Dermis blood vessel endothelial cell (primary cell): ENCODE measurements around the gene RCN1. TPM values are rescaled to one million over a fixed set of nuclear protein-coding genes. Genes with fewer than 3 reads are reported as not detected.

Experiments used
- DNase-seq: peaks from one replicate; pipeline ENCODE4 v3.0.0; 2010
- total RNA-seq: library from RNA; depleted of rRNA; stranded (reverse); fragments of >200 nt; gene quantifications from 2 replicates; pipeline ENCODE4 v1.2.3, GENCODE V29; 2014

The RCN1 gene
- total RNA-seq, 1 donor from 2014 or later = 299 TPM

- DNase-seq = no peak
Measured at GRCh38 chr11:32080361-32080980, 10.4 kb upstream of the RCN1 start.

- peak; percentile 67 for DNase-seq
Measured at GRCh38 chr11:32081129-32081641, 9.7 kb upstream of the RCN1 start.

- no peak for DNase-seq
Measured at GRCh38 chr11:32081901-32082300, 9.0 kb upstream of the RCN1 start.

GRCh38 chr11:32082346-32082986, 8.4 kb upstream of the RCN1 start:
- no peak for DNase-seq

GRCh38 chr11:32087597-32087996, 3.3 kb upstream of the RCN1 start:
- DNase-seq = peak; percentile 50

- DNase-seq = peak; percentile 89
Measured at GRCh38 chr11:32088117-32088941, 2.5 kb upstream of the RCN1 start.

- DNase-seq = peak; percentile 28
Measured at GRCh38 chr11:32092581-32093170, 1.8 kb downstream of the RCN1 start.

- DNase-seq = no peak
Measured at GRCh38 chr11:32094923-32095322, 4.0 kb downstream of the RCN1 start.

- DNase-seq = no peak
Measured at GRCh38 chr11:32098142-32098903, 7.4 kb downstream of the RCN1 start.

GRCh38 chr11:32099516-32099915, 8.6 kb downstream of the RCN1 start:
- DNase-seq = no peak

GRCh38 chr11:32100495-32100894, 9.6 kb downstream of the RCN1 start:
- DNase-seq = no peak

GRCh38 chr11:32101791-32102190, 10.9 kb downstream of the RCN1 start:
- peak; percentile 47 for DNase-seq

- DNase-seq = peak; percentile 93
Measured at GRCh38 chr11:32103121-32103719, 12.3 kb downstream of the RCN1 start.

- no peak for DNase-seq
Measured at GRCh38 chr11:32103941-32104340, 13.1 kb downstream of the RCN1 start.

GRCh38 chr11:32105871-32106560, 15.1 kb downstream of the RCN1 start:
- DNase-seq = no peak

GRCh38 chr11:32107647-32108046, 16.8 kb downstream of the RCN1 start:
- no peak for DNase-seq

- no peak for DNase-seq
Measured at GRCh38 chr11:32108576-32108975, 17.7 kb downstream of the RCN1 start.

GRCh38 chr11:32109138-32109537, 18.3 kb downstream of the RCN1 start:
- DNase-seq = no peak

- DNase-seq = no peak
Measured at GRCh38 chr11:32109592-32109991, 18.7 kb downstream of the RCN1 start.

- no peak for DNase-seq
Measured at GRCh38 chr11:32110795-32111194, 19.9 kb downstream of the RCN1 start.

GRCh38 chr11:32113200-32113919, 22.5 kb downstream of the RCN1 start:
- no peak for DNase-seq
